Measurements from ENCODE around the gene TRIM14. TPM values are rescaled to one million over a fixed set of nuclear protein-coding genes. Genes with fewer than 3 reads are reported as not detected.

The TRIM14 gene
- total RNA-seq, 1 experiment from 2014 or later = 20.2 TPM

- peak overlapping the region; percentile 91 for H3K27ac ChIP-seq
- no peaks in the 10 kb centered on the region for H3K79me2 ChIP-seq (ENCODE audit: low read depth)
- no peak for DNase-seq
- peak overlapping the region; percentile 52 for H3K4me2 ChIP-seq
- no peaks in the 10 kb centered on the region for H3K9me2 ChIP-seq (ENCODE audit: insufficient read depth)
- no peaks in the 10 kb centered on the region for H4K20me1 ChIP-seq (ENCODE audit: insufficient read depth)
- H3K4me1 ChIP-seq (replicated peaks; ENCODE audit: insufficient read depth) = peaks cover 69% of the 10 kb centered on the region
- H3K27me3 ChIP-seq (ENCODE audit: insufficient read depth, low read depth) = no peaks in the 10 kb centered on the region
- POLR2A ChIA-PET (ENCODE audit: unreplicated experiment) = no interaction called here
- H3K9me3 ChIP-seq (ENCODE audit: insufficient read depth, low read depth) = no peaks in the 10 kb centered on the region
- CTCF ChIA-PET = no interaction called here
- H3F3A ChIP-seq (ENCODE audit: insufficient read depth, low read depth) = peaks cover 38% of the 10 kb centered on the region
- no TSS peak for BruUV-seq (replicated peaks)
- intact Hi-C loops (cut with micrococcal nuclease; ENCODE audit: unreplicated experiment) = loop anchor here (2.0 kb wide), 2 partner anchors 67 to 103 kb away; no protein-coding TSS in a partner anchor
- H2AFZ ChIP-seq = no peak overlapping the region
- H3K4me3 ChIP-seq = no peak overlapping the region
- no peak for TF ChIP-seq EZH2 (IDR thresholded peaks at IDR 0.05; ENCODE audit: low read depth)
- TF ChIP-seq CTCF (conservative IDR thresholded peaks at IDR 0.05) = no peak
- H3K36me3 ChIP-seq (ENCODE audit: low read depth) = no peaks in the 10 kb centered on the region
Observed at GRCh38 chr9:98147582-98147981, 28.6 kb upstream of the TRIM14 start.

GRCh38 chr9:98146101-98146991 is 27.3 kb upstream of the TRIM14 start:
- H4K20me1 ChIP-seq (ENCODE audit: insufficient read depth) = no peaks in the 10 kb centered on the region
- BruUV-seq (replicated peaks) = no TSS peak
- no peaks in the 10 kb centered on the region for H3K79me2 ChIP-seq (ENCODE audit: low read depth)
- intact Hi-C loops (cut with micrococcal nuclease; ENCODE audit: unreplicated experiment) = loop anchor here (1.0 to 2.0 kb wide), 4 partner anchors 46 to 104 kb away; partner anchors contain the start of gene CORO2A
- H3K4me3 ChIP-seq = no peak overlapping the region; the same call in 1 of the 2 replicates
- CTCF ChIA-PET = no interaction called here
- peak overlapping the region; percentile 91 for H3K27ac ChIP-seq
- no peaks in the 10 kb centered on the region for H3K36me3 ChIP-seq (ENCODE audit: low read depth)
- H3K4me2 ChIP-seq = peak overlapping the region; percentile 52
- H3K27me3 ChIP-seq (ENCODE audit: insufficient read depth, low read depth) = no peaks in the 10 kb centered on the region
- DNase-seq = peak; percentile 96 to 99
- no peaks in the 10 kb centered on the region for H3K9me2 ChIP-seq (ENCODE audit: insufficient read depth)
- H3K4me1 ChIP-seq (replicated peaks; ENCODE audit: insufficient read depth) = peaks cover 74% of the 10 kb centered on the region
- no peaks in the 10 kb centered on the region for H3K9me3 ChIP-seq (ENCODE audit: insufficient read depth, low read depth)
- no peak overlapping the region for H2AFZ ChIP-seq
- peaks cover 43% of the 10 kb centered on the region for H3F3A ChIP-seq (ENCODE audit: insufficient read depth, low read depth)
- TF ChIP-seq CTCF (conservative IDR thresholded peaks at IDR 0.05) (no peak), EZH2 (IDR thresholded peaks at IDR 0.05; ENCODE audit: low read depth) (no peak)
- POLR2A ChIA-PET (ENCODE audit: unreplicated experiment) = interaction anchor here (0.5 to 1.2 kb wide), 6 partner anchors 15 to 993 kb away, joined by 3 to 6 read pairs (median 4); partner anchors contain the start of gene CORO2A

- H3K9me3 ChIP-seq (ENCODE audit: insufficient read depth, low read depth) = no peaks in the 10 kb centered on the region
- H2AFZ ChIP-seq = no peak overlapping the region
- no peaks in the 10 kb centered on the region for H4K20me1 ChIP-seq (ENCODE audit: insufficient read depth)
- no TSS peak for BruUV-seq (replicated peaks)
- no peaks in the 10 kb centered on the region for H3K36me3 ChIP-seq (ENCODE audit: low read depth)
- no peaks in the 10 kb centered on the region for H3K27me3 ChIP-seq (ENCODE audit: insufficient read depth, low read depth)
- H3K79me2 ChIP-seq (ENCODE audit: low read depth) = no peaks in the 10 kb centered on the region
- peak overlapping the region; percentile 91; the same call in 1 of the 2 replicates for H3K27ac ChIP-seq
- ChIA-PET CTCF (no interaction called here), POLR2A (ENCODE audit: unreplicated experiment) (no interaction called here)
- TF ChIP-seq EZH2 (IDR thresholded peaks at IDR 0.05; ENCODE audit: low read depth) = no peak
- TF ChIP-seq CTCF (conservative IDR thresholded peaks at IDR 0.05) = no peak
- H3K4me1 ChIP-seq (replicated peaks; ENCODE audit: insufficient read depth) = peaks cover 76% of the 10 kb centered on the region
- peaks cover 43% of the 10 kb centered on the region for H3F3A ChIP-seq (ENCODE audit: insufficient read depth, low read depth)
- intact Hi-C loops (cut with micrococcal nuclease; ENCODE audit: unreplicated experiment) = no loop called here
- no peak overlapping the region for H3K4me3 ChIP-seq
- no peak for DNase-seq
- H3K4me2 ChIP-seq = no peak overlapping the region
- no peaks in the 10 kb centered on the region for H3K9me2 ChIP-seq (ENCODE audit: insufficient read depth)
Observed at GRCh38 chr9:98144631-98145030, 25.6 kb upstream of the TRIM14 start.
